Measurements from ENCODE around the gene PPP1R15A.
"Not testable (repeated sequence)": the region's sequence is repeated elsewhere in the genome, so short reads cannot be mapped to it uniquely, and the experiment has no call there.

PPP1R15A gene

GRCh38 chr19:48867746-48868113 is 4.5 kb upstream of the PPP1R15A start:
- DNase-seq (ENCODE audit: low read depth): no peak
- no peak for TF ChIP-seq CTCF (IDR thresholded peaks at IDR 0.05; ENCODE audit: control insufficient read depth, extremely low read depth, insufficient read depth)
- H3K4me3 ChIP-seq (ENCODE audit: low read depth, low read length): no peak overlapping the region

GRCh38 chr19:48868114-48868886 is 3.9 kb upstream of the PPP1R15A start, which contains the start of gene PLEKHA4:
Gene PLEKHA4, minus strand, starts transcription at chr19:48868617. Its CDS starts 997 bp downstream, at chr19:48867620.
- TF ChIP-seq CTCF (IDR thresholded peaks at IDR 0.05; ENCODE audit: control insufficient read depth, extremely low read depth, insufficient read depth): no peak
- H3K4me3 ChIP-seq (ENCODE audit: low read depth, low read length): no peak within 1 kb of the TSS
- DNase-seq (ENCODE audit: low read depth): no peak

GRCh38 chr19:48870048-48870447 is 2.2 kb upstream of the PPP1R15A start:
- no peak for TF ChIP-seq CTCF (IDR thresholded peaks at IDR 0.05; ENCODE audit: control insufficient read depth, extremely low read depth, insufficient read depth)
- no peak overlapping the region for H3K4me3 ChIP-seq (ENCODE audit: low read depth, low read length)
- DNase-seq (ENCODE audit: low read depth): no peak

- not testable (repeated sequence) for H3K4me3 ChIP-seq (ENCODE audit: low read depth, low read length); DNase-seq (ENCODE audit: low read depth)
Observed at GRCh38 chr19:48871471-48872181, 595 bp upstream of the PPP1R15A start.

GRCh38 chr19:48872884-48873475 is 759 bp downstream of the PPP1R15A start:
- DNase-seq (ENCODE audit: low read depth): peak; percentile 46
- peak overlapping the region; percentile 94 for H3K4me3 ChIP-seq (ENCODE audit: low read depth, low read length)
- TF ChIP-seq CTCF (IDR thresholded peaks at IDR 0.05; ENCODE audit: control insufficient read depth, extremely low read depth, insufficient read depth): no peak

- no peak for TF ChIP-seq CTCF (IDR thresholded peaks at IDR 0.05; ENCODE audit: control insufficient read depth, extremely low read depth, insufficient read depth)
- H3K4me3 ChIP-seq (ENCODE audit: low read depth, low read length): peak overlapping the region; percentile 94
- no peak for DNase-seq (ENCODE audit: low read depth)
Observed at GRCh38 chr19:48873476-48874302, 1.5 kb downstream of the PPP1R15A start.
